ENCODE data around the gene CD84.
"Not testable (repeated sequence)": the region's sequence is repeated elsewhere in the genome, so short reads cannot be mapped to it uniquely, and the experiment has no call there.

Gene CD84

DNA sequence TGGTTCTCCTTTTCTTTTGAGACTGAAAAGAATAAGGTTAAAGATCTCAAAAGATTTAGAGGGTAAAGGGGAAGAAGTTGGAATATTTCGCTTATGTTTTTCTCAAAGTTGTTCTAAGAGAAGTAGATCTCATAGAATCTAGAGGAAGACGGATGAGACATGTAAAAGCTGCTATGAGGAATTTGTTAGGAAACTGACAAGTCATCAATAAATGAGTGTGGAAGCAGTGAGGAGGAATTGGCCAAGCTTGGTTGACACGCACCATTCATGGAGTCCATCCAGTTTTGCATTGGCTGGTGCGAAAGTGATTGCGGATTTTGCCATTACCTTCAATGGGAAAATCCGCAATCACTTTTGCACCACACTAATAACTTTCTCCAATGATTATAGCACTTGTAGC, 76.2 kb downstream of the CD84 start:
- H3K27me3 ChIP-seq: no peaks in the 10 kb centered on the region
- H3K27ac ChIP-seq: no peak overlapping the region
- no peak overlapping the region for H3K9ac ChIP-seq
- peaks cover 0 to 52% (median 0%) of the 10 kb centered on the region in 10 experiments; a peak in 6 of 20 replicates for H3K4me1 ChIP-seq
- H3K36me3 ChIP-seq: peaks cover 0 to 19% (median 5%) of the 10 kb centered on the region in 11 experiments; a peak in 8 of 22 replicates
- H3K4me2 ChIP-seq: peak overlapping the region in 1 of 11 experiments; percentile 74; a peak in 2 of 22 replicates
- H3K4me3 ChIP-seq: no peak overlapping the region
- no peak for TF ChIP-seq Cebpa-rat (IDR thresholded peaks at IDR 0.05)
- H3K9me3 ChIP-seq (replicated peaks in 1 of 11): peaks cover 51 to 95% (median 93%) of the 10 kb centered on the region in 11 experiments
- H4K20me1 ChIP-seq: no peaks in the 10 kb centered on the region

GRCh38 chr1:160500321-160500990, 78.8 kb downstream of the CD84 start:
- H3K4me2 ChIP-seq: peak overlapping the region in 3 of 11 experiments; percentile 49 to 74 (median 62); a peak in 6 of 22 replicates

DNA sequence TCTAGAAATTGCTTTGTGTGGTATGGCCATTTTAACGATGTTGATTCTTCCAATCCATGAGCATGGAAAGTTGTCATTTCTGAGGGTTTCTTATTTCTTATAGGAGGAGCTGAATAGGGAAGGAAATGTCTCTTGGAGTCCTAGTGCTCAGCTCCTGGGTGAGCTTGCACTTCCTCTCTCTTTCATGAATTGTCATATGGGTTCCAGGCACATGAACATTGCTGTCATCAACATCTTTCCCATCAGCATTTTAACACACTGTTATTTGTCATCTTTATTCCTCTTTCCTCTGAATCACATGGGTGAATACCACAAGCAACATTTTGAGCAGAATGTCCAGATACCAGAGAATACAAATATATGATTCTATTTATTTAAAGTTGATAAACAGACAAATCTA, 79.7 kb downstream of the CD84 start:
- peak overlapping the region in 3 of 11 experiments; percentile 44 to 74 (median 47); a peak in 4 of 22 replicates for H3K9ac ChIP-seq
- peaks cover 0 to 52% (median 0%) of the 10 kb centered on the region in 10 experiments; a peak in 6 of 20 replicates for H3K4me1 ChIP-seq
- no peaks in the 10 kb centered on the region for H4K20me1 ChIP-seq
- no peak overlapping the region for H3K4me3 ChIP-seq
- peaks cover 24 to 90% (median 66%) of the 10 kb centered on the region in 11 experiments for H3K9me3 ChIP-seq (replicated peaks in 1 of 11)
- H3K36me3 ChIP-seq: peaks cover 0 to 12% (median 0%) of the 10 kb centered on the region in 11 experiments; a peak in 6 of 22 replicates
- H3K4me2 ChIP-seq: peak overlapping the region in 3 of 11 experiments; percentile 49 to 74 (median 62); a peak in 4 of 22 replicates
- TF ChIP-seq Cebpa-rat (IDR thresholded peaks at IDR 0.05): no peak
- H3K27me3 ChIP-seq: no peaks in the 10 kb centered on the region
- peak overlapping the region in 4 of 11 experiments; percentile 36 to 94 (median 80); a peak in 7 of 22 replicates for H3K27ac ChIP-seq

More at GRCh38 chr1:160500321-160500990, 78.8 kb downstream of the CD84 start:
- Histone ChIP-seq H3K9ac (peak overlapping the region in 3 of 11 experiments; percentile 44 to 74 (median 47); a peak in 4 of 22 replicates), H3K36me3 (peaks cover 0 to 17% (median 5%) of the 10 kb centered on the region in 11 experiments; a peak in 8 of 22 replicates), H3K9me3 (replicated peaks in 1 of 11) (peaks cover 32 to 91% (median 74%) of the 10 kb centered on the region in 11 experiments), H3K4me1 (peaks cover 0 to 52% (median 0%) of the 10 kb centered on the region in 10 experiments; a peak in 6 of 20 replicates), H3K27ac (peak overlapping the region in 3 of 11 experiments; percentile 79 to 94 (median 82); a peak in 6 of 22 replicates), H3K4me3 (no peak overlapping the region), H3K27me3 (no peaks in the 10 kb centered on the region), H4K20me1 (no peaks in the 10 kb centered on the region)
- no peak for TF ChIP-seq Cebpa-rat (IDR thresholded peaks at IDR 0.05)

DNA sequence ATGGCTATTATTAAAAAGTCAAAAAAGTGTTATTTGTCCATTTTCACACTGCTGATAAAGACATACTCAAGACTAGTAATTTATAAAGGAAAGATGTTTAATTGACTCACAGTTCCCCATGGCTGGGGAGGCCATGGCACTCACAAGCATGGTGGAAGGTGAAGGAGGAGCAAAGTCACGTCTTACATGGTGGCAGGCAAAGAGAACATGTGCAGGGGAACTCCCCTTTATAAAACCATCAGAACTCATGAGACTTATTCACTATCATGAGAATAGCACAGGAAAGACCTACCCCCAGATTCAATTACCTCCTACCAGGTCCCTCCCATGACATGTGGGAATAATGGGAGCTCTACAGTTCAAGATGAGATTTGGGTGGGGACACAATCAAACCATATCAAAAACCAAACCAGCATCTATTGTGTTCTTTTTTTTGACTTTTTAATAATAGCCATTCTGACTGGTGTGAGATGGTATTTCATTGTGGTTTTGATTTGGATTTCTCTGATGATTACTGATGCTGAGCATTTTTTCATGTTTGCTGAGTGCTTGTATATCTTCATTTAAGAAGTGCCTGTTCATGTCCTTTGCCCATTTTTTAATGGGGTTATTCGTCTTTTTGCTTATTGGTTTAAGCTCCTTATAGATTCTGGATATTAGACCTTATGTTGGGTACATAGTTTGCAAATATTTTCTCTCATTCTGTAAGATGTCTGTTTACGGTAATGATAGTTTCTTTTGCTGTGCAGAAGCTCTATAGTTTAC, 80.8 kb downstream of the CD84 start:
- peaks cover 0 to 24% (median 0%) of the 10 kb centered on the region in 11 experiments; a peak in 5 of 22 replicates for H3K36me3 ChIP-seq
- peaks cover 25 to 92% (median 64%) of the 10 kb centered on the region in 11 experiments for H3K9me3 ChIP-seq (replicated peaks in 1 of 11)
- H3K4me2 ChIP-seq: peak overlapping the region in 2 of 11 experiments; percentile 53 to 60; a peak in 4 of 22 replicates
- peak overlapping the region in 1 of 11 experiments; percentile 60; a peak in 1 of 22 replicates for H3K9ac ChIP-seq
- H3K4me3 ChIP-seq, H4K20me1 ChIP-seq, H3K27me3 ChIP-seq: not testable (repeated sequence)
- peak overlapping the region in 3 of 11 experiments; percentile 79 to 94 (median 82); a peak in 6 of 22 replicates for H3K27ac ChIP-seq
- peaks cover 0 to 52% (median 0%) of the 10 kb centered on the region in 10 experiments; a peak in 6 of 20 replicates for H3K4me1 ChIP-seq

DNA sequence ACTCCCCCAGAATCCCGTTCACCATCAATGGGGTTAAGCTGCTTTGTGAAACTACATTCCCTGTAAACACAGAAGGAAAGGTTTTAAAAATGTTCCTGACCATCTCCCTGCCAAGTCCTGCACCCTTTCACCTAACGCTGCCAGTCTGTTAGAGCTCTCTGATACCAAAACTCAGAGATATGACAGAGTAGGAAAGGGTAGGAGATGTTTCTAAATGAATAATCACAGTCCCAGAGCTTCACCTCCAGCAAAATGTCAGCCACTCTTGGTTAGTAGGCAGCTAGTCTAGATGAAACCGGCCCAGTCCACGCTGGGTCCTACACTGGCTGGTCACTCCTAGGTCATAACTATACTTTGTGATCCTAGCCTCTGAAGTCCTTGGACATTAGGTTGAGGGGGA, 83.0 kb downstream of the CD84 start:
- Histone ChIP-seq H3K36me3 (peaks cover 0 to 32% (median 0%) of the 10 kb centered on the region in 11 experiments; a peak in 5 of 22 replicates), H3K9me3 (replicated peaks in 1 of 11) (peaks cover 28 to 81% (median 53%) of the 10 kb centered on the region in 11 experiments), H3K9ac (no peak overlapping the region), H3K4me2 (no peak overlapping the region), H3K27me3 (no peaks in the 10 kb centered on the region), H3K4me1 (peaks cover 8 to 38% (median 17%) of the 10 kb centered on the region in 10 experiments), H3K27ac (no peak overlapping the region; a peak in 1 of 22 replicates), H3K4me3 (no peak overlapping the region), H4K20me1 (no peaks in the 10 kb centered on the region)
- no peak for TF ChIP-seq Cebpa-rat (IDR thresholded peaks at IDR 0.05)

DNA sequence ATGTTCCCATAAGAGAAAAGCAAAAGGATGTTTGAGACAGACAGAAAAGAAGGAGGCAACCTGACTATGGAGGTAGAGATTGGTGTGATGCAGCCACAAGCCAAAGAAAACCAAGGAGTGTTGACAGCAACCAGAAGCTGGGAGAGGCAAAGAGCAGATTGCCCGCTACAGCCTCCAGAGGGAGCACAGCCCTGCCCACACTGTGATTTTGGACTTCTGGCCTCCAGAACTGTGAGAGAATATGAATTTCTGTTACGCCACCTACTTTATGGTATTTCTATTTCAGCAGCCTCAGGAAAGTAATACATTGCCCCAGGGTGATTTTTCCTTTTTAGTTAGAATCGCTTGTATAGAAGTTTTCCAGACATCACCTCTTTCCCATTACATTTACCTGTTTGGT, 84.7 kb downstream of the CD84 start:
- Histone ChIP-seq H4K20me1 (no peaks in the 10 kb centered on the region), H3K9me3 (replicated peaks in 1 of 11) (peaks cover 28 to 65% (median 49%) of the 10 kb centered on the region in 11 experiments), H3K4me2 (no peak overlapping the region)

DNA sequence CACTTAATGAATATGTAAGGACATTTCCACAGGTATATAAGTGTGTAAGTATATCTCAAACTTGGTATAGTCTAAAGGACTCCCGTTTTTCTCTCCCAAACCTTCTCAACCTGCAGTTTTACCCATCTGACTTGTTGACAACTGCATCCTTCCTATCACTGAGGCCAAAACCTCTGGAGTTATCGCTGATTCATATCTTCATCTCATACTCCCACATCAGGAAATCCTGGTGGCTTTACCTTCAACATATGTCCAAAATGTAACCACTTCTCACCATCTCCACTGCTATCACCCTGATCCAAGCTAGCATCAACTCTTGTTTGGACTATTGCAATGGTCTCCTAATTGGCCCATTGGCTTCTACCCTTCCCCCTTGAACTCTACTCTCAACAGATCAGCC, 86.7 kb downstream of the CD84 start:
- no peak overlapping the region for H3K9ac ChIP-seq
- no peaks in the 10 kb centered on the region for H3K27me3 ChIP-seq
- H3K4me3 ChIP-seq: no peak overlapping the region
- no peak overlapping the region for H3K27ac ChIP-seq
- H3K9me3 ChIP-seq (replicated peaks in 1 of 11): peaks cover 13 to 45% (median 30%) of the 10 kb centered on the region in 11 experiments; a peak in 20 of 22 replicates
- H3K4me2 ChIP-seq: peak overlapping the region in 4 of 11 experiments; percentile 75 to 91 (median 88); a peak in 7 of 22 replicates
- H4K20me1 ChIP-seq: no peaks in the 10 kb centered on the region
- no peak for TF ChIP-seq Cebpa-rat (IDR thresholded peaks at IDR 0.05)
- H3K36me3 ChIP-seq: peaks cover 0 to 21% (median 0%) of the 10 kb centered on the region in 11 experiments; a peak in 5 of 22 replicates
- peaks cover 39 to 55% (median 52%) of the 10 kb centered on the region in 10 experiments for H3K4me1 ChIP-seq

More for the DNA sequence above, 84.7 kb downstream of the CD84 start:
- Histone ChIP-seq H3K4me1 (peaks cover 25 to 39% (median 34%) of the 10 kb centered on the region in 10 experiments), H3K9ac (no peak overlapping the region), H3K36me3 (peaks cover 0 to 32% (median 0%) of the 10 kb centered on the region in 11 experiments; a peak in 5 of 22 replicates), H3K27ac (no peak overlapping the region), H3K4me3 (no peak overlapping the region), H3K27me3 (no peaks in the 10 kb centered on the region)
- no peak for TF ChIP-seq Cebpa-rat (IDR thresholded peaks at IDR 0.05)

DNA sequence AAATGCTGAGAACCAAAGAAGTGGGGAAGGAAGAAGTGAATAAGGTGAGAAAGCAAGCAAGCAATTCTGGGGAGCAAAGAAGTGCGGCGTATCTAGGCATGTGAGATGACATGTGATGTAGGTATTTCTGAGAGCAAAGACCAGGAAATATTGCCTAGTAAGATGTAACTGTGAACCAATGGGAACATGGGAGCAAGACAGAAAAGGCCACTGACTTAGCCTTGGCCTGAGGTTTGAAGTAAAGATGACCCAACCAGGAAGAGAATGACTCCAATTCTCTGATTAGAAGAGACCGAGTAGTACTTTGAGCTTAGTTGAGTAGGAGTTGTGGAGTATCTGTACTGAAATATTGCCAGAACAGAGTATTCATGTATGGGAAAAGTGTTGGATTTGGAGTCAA, 87.3 kb downstream of the CD84 start:
- TF ChIP-seq Cebpa-rat (IDR thresholded peaks at IDR 0.05): no peak
- no peak overlapping the region for H3K9ac ChIP-seq
- no peaks in the 10 kb centered on the region for H3K27me3 ChIP-seq
- H3K36me3 ChIP-seq: peaks cover 0 to 21% (median 0%) of the 10 kb centered on the region in 11 experiments; a peak in 5 of 22 replicates
- peaks cover 11 to 42% (median 28%) of the 10 kb centered on the region in 11 experiments; a peak in 20 of 22 replicates for H3K9me3 ChIP-seq (replicated peaks in 1 of 11)
- H3K4me3 ChIP-seq: no peak overlapping the region
- peaks cover 45 to 62% (median 58%) of the 10 kb centered on the region in 10 experiments for H3K4me1 ChIP-seq
- H3K4me2 ChIP-seq: peak overlapping the region in 9 of 11 experiments; percentile 59 to 91 (median 77); a peak in 16 of 22 replicates
- H3K27ac ChIP-seq: peak overlapping the region in 4 of 11 experiments; percentile 71 to 79 (median 75); a peak in 7 of 22 replicates
- no peaks in the 10 kb centered on the region for H4K20me1 ChIP-seq

Data from BLaER1 treated with 17β-estradiol and CSF1 and Interleukin-3, amounts not matched to agents 10 nM and 100 nM (cell line).